ENCODE data around the gene MYL12A. TPM values are rescaled to one million over a fixed set of nuclear protein-coding genes. Genes with fewer than 3 reads are reported as not detected.

MYL12A gene
- total and polyA plus RNA-seq, 2 of the 13 experiments (the other 11 are each of a cell fraction or from before 2014, with no cell fraction given), result 261 to 277 TPM

DNA sequence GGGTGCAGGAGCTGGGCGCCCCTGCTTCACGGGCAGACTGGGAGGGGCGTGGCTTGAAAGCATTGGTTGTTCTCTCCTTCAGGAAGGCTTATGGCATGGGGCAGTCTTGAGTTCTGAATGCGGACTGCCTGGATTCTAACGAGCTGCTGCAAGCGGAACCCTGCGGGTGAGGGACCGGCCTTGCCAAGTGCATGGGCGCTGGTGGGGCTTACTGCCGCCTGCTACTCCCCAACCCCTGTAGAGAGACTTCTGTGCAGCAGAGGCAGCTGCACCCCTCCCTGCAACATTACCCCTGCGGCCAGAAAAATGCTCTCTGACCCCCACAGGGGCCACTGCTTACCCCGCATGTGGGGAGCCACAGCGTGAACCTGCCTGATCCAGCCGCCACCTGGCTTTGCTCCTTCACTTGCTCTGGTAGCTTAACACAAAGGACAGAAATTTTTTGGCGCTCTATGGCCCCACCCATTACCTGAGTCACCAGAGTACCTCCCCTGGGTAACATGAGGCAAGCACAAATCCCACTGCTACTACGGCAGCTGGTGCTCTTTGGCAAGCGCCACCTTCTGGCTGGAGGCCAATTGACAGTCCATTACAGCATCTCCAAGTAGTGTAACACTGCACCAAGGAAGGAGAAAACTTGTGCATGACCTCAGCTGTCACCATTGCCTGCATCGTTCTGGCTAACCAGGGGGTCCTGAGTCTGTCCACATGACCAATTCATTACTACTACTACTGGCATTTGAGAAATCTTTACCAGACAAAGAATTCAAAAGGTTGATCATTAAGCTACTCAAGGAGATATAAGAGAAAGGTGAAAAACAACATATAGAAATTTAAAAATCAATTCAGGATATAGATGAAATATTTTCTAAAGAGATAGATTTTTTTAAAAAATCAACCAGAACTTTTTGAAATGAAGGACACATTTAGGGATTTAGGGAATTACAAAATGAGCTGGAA is 49.7 kb downstream of the MYL12A start (continued):
- TF ChIP-seq, protein P1, sequence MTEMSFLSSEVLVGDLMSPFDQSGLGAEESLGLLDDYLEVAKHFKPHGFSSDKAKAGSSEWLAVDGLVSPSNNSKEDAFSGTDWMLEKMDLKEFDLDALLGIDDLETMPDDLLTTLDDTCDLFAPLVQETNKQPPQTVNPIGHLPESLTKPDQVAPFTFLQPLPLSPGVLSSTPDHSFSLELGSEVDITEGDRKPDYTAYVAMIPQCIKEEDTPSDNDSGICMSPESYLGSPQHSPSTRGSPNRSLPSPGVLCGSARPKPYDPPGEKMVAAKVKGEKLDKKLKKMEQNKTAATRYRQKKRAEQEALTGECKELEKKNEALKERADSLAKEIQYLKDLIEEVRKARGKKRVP (CRISPR knock-in tag; IDR thresholded peaks at IDR 0.05), result peak in 1 of 2 experiments; percentile 81; a peak in 2 of 4 replicates
- TF ChIP-seq NONO (IDR thresholded peaks at IDR 0.05) (no peak), NONO (CRISPR knock-in tag; conservative IDR thresholded peaks at IDR 0.05) (peak; percentile 91), ZNF652 (CRISPR knock-in tag; IDR thresholded peaks at IDR 0.05; ENCODE audit: borderline replicate concordance, low read depth) (0 out of 2 replicates have a peak, but pooled peaks have one; percentile 16), NFKB2 (CRISPR knock-in tag; IDR thresholded peaks at IDR 0.05; ENCODE audit: borderline replicate concordance) (peak; percentile 73; the same call in 1 of the 2 replicates), ZNF296 (CRISPR knock-in tag; conservative IDR thresholded peaks at IDR 0.05) (no peak), SP1 (IDR thresholded peaks at IDR 0.05) (no peak), SP1 (CRISPR knock-in tag; IDR thresholded peaks at IDR 0.05) (peak; percentile 76), ZNF501 (CRISPR knock-in tag; IDR thresholded peaks at IDR 0.05) (peak; percentile 90), HMG20B (CRISPR knock-in tag; conservative IDR thresholded peaks at IDR 0.05) (peak; percentile 56; the same call in 1 of the 2 replicates), SALL1 (CRISPR knock-in tag; IDR thresholded peaks at IDR 0.05) (peak; percentile 80), KDM4B (CRISPR knock-in tag; IDR thresholded peaks at IDR 0.05) (no peak), ZNF598 (CRISPR knock-in tag; IDR thresholded peaks at IDR 0.05; ENCODE audit: borderline replicate concordance) (peak; percentile 71; the same call in 1 of the 2 replicates)
- TF ChIP-seq, protein P2, sequence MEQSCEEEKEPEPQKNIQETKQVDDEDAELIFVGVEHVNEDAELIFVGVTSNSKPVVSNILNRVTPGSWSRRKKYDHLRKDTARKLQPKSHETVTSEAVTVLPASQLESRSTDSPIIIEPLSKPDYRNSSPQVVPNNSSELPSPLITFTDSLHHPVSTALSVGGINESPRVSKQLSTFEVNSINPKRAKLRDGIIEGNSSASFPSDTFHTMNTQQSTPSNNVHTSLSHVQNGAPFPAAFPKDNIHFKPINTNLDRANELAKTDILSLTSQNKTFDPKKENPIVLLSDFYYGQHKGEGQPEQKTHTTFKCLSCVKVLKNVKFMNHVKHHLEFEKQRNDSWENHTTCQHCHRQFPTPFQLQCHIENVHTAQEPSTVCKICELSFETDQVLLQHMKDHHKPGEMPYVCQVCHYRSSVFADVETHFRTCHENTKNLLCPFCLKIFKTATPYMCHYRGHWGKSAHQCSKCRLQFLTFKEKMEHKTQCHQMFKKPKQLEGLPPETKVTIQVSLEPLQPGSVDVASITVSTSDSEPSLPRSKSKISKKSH (CRISPR knock-in tag; IDR thresholded peaks at IDR 0.05; ENCODE audit: borderline replicate concordance), result peak; percentile 79
- TF ChIP-seq, protein P3, sequence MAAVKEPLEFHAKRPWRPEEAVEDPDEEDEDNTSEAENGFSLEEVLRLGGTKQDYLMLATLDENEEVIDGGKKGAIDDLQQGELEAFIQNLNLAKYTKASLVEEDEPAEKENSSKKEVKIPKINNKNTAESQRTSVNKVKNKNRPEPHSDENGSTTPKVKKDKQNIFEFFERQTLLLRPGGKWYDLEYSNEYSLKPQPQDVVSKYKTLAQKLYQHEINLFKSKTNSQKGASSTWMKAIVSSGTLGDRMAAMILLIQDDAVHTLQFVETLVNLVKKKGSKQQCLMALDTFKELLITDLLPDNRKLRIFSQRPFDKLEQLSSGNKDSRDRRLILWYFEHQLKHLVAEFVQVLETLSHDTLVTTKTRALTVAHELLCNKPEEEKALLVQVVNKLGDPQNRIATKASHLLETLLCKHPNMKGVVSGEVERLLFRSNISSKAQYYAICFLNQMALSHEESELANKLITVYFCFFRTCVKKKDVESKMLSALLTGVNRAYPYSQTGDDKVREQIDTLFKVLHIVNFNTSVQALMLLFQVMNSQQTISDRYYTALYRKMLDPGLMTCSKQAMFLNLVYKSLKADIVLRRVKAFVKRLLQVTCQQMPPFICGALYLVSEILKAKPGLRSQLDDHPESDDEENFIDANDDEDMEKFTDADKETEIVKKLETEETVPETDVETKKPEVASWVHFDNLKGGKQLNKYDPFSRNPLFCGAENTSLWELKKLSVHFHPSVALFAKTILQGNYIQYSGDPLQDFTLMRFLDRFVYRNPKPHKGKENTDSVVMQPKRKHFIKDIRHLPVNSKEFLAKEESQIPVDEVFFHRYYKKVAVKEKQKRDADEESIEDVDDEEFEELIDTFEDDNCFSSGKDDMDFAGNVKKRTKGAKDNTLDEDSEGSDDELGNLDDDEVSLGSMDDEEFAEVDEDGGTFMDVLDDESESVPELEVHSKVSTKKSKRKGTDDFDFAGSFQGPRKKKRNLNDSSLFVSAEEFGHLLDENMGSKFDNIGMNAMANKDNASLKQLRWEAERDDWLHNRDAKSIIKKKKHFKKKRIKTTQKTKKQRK (IDR thresholded peaks at IDR 0.05; ENCODE audit: low read length), result no peak
- TF ChIP-seq, protein P4, sequence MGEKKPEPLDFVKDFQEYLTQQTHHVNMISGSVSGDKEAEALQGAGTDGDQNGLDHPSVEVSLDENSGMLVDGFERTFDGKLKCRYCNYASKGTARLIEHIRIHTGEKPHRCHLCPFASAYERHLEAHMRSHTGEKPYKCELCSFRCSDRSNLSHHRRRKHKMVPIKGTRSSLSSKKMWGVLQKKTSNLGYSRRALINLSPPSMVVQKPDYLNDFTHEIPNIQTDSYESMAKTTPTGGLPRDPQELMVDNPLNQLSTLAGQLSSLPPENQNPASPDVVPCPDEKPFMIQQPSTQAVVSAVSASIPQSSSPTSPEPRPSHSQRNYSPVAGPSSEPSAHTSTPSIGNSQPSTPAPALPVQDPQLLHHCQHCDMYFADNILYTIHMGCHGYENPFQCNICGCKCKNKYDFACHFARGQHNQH (CRISPR knock-in tag; IDR thresholded peaks at IDR 0.05), result peak; percentile 71; the same call in 1 of the 2 replicates
- TF ChIP-seq, protein P5, sequence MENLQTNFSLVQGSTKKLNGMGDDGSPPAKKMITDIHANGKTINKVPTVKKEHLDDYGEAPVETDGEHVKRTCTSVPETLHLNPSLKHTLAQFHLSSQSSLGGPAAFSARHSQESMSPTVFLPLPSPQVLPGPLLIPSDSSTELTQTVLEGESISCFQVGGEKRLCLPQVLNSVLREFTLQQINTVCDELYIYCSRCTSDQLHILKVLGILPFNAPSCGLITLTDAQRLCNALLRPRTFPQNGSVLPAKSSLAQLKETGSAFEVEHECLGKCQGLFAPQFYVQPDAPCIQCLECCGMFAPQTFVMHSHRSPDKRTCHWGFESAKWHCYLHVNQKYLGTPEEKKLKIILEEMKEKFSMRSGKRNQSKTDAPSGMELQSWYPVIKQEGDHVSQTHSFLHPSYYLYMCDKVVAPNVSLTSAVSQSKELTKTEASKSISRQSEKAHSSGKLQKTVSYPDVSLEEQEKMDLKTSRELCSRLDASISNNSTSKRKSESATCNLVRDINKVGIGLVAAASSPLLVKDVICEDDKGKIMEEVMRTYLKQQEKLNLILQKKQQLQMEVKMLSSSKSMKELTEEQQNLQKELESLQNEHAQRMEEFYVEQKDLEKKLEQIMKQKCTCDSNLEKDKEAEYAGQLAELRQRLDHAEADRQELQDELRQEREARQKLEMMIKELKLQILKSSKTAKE (CRISPR knock-in tag; IDR thresholded peaks at IDR 0.05; ENCODE audit: borderline replicate concordance), result 0 out of 2 replicates have a peak, but pooled peaks have one; percentile 23
